HCT116 (cell line): ENCODE measurements around the gene HAP1.
A peak's percentile ranks its signal among the peaks of the same experiment; 100 is the strongest.

Source experiments
- CEBPB ChIP-seq: IDR thresholded peaks from 2 replicates; pipeline ENCODE4 v1.6.1; 2012; ENCODE audit warnings: low read depth
- CTCF ChIP-seq, 3 experiments: fragments of 200-600 bp in 1 of 3; sonication (generic) in 1 of 3; IDR thresholded peaks in 2 of 3; conservative IDR thresholded peaks in 1 of 3; 2 replicates each; pipeline ENCODE4 v1.5.1; 2012 to 2017; ENCODE audit warnings: low read depth in 2 of 3, low read length in 2 of 3, antibody characterized with exemption in 1 of 3, borderline replicate concordance in 1 of 3, control low read depth in 1 of 3, mild to moderate bottlenecking in 1 of 3, mixed read lengths in 1 of 3, mixed run types in 1 of 3, moderate library complexity in 1 of 3; ENCODE audit not compliant: insufficient read depth in 1 of 3
- EZH2 ChIP-seq: fragments of 200-600 bp; sonication (generic); IDR thresholded peaks from 2 replicates; pipeline ENCODE4 v1.6.1; 2017; ENCODE audit warnings: antibody characterized with exemption, mixed run types
- JUND ChIP-seq: IDR thresholded peaks from 2 replicates; pipeline ENCODE4 v1.6.1; 2012
- POLR2A ChIP-seq: IDR thresholded peaks from 2 replicates; pipeline ENCODE4 v1.7.0; 2011; ENCODE audit warnings: borderline replicate concordance; ENCODE audit not compliant: insufficient read depth, insufficient read length; ENCODE audit errors: extremely low read depth
- POLR2AphosphoS5 ChIP-seq: IDR thresholded peaks from 2 replicates; pipeline ENCODE4 v1.6.1; 2011; ENCODE audit warnings: mild to moderate bottlenecking, low read depth, low read length, moderate library complexity
- RAD21 ChIP-seq: IDR thresholded peaks from 2 replicates; pipeline ENCODE4 v1.6.1; 2012; ENCODE audit warnings: low read depth, mild to moderate bottlenecking
- REST ChIP-seq: IDR thresholded peaks from 2 replicates; pipeline ENCODE4 v1.6.1; 2012; ENCODE audit warnings: low read depth
- SP1 ChIP-seq: IDR thresholded peaks from 2 replicates; pipeline ENCODE4 v1.6.1; 2012; ENCODE audit warnings: low read depth
- SRF ChIP-seq: IDR thresholded peaks from 2 replicates; pipeline ENCODE4 v1.6.1; 2012; ENCODE audit warnings: low read depth
- TCF7L2 ChIP-seq: IDR thresholded peaks from 2 replicates; pipeline ENCODE4 v1.7.0; 2011; ENCODE audit warnings: borderline replicate concordance, inconsistent platforms; ENCODE audit not compliant: insufficient read depth, insufficient read length; ENCODE audit errors: extremely low read depth
- YY1 ChIP-seq: IDR thresholded peaks from 2 replicates; pipeline ENCODE4 v1.6.1; 2011; ENCODE audit warnings: low read length, low read depth, moderate library complexity, mild to moderate bottlenecking; ENCODE audit not compliant: insufficient replicate concordance; ENCODE audit errors: extremely low read depth
- ZFX ChIP-seq: fragments of 450-650 bp; IDR thresholded peaks from 2 replicates; pipeline ENCODE4 v1.6.1; 2017

GRCh38 chr17:41689497-41690299, 44.7 kb downstream of the HAP1 start:
- TF ChIP-seq TCF7L2 (no peak), POLR2A (no peak), CTCF (IDR thresholded peaks at IDR 0.05 in 2 of 3, conservative IDR thresholded peaks at IDR 0.05 in 1 of 3; ENCODE audit: borderline replicate concordance in 1 of 3, insufficient read depth in 1 of 3, low read depth in 2 of 3, low read length in 2 of 3) (peak; percentile 20 to 77 (median 58); a peak in 5 of 6 replicates), SRF (no peak), EZH2 (no peak), ZFX (no peak), REST (no peak), YY1 (no peak), RAD21 (no peak), JUND (no peak; the same call in 1 of the 2 replicates), POLR2AphosphoS5 (peak; percentile 80; the same call in 1 of the 2 replicates), SP1 (no peak), CEBPB (no peak)
